HG03469 (cell line): ENCODE data around the gene ALDH1A2.
"Not testable (repeated sequence)": the region's sequence is repeated elsewhere in the genome, so short reads cannot be mapped to it uniquely, and the experiment has no call there.

Source experiments
- ATAC-seq: cut with Tn5 transposase; IDR thresholded peaks from one replicate; pipeline ENCODE4 v1.9.1; 2021; ENCODE audit warnings: mild to moderate bottlenecking, moderate library complexity, moderate number of reproducible peaks; ENCODE audit not compliant: unreplicated experiment

ALDH1A2 gene

DNA sequence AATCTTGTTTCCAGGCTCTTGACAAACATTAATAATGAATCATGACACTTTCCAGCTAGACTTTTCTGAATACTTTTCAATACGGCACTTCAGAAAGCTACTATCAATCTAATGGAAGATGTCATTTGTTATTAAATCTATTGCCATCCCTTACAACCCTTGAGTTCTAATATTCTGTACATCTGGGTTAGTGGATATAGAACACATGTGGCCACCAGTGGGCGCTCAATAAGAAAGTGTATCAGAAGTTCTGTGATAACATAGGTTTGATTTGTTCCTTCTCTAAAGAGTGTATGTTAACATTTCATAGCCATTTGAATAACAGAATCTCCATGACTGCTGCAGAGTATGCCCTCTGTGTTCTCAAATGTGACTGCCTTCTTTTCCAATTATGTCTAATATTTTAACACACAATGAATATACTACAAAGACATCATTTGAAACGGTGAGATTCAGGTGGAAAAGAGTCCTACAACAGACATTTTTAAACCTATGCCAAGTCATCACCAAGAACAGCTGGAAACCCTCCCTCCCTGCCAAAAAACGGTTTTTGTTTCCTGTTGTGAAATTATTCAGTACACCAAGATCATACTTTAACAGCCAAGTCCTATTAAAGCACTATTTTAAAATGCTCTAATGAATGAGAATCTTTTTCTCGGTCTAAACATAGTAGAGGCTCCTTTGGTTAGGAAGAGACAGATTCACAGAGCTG lies 22.2 kb downstream of the ALDH1A2 start:
- no peak for ATAC-seq

- ATAC-seq: no peak
These were observed 23.5 kb downstream of the ALDH1A2 start for GRCh38 chr15:58042006-58042405.

DNA sequence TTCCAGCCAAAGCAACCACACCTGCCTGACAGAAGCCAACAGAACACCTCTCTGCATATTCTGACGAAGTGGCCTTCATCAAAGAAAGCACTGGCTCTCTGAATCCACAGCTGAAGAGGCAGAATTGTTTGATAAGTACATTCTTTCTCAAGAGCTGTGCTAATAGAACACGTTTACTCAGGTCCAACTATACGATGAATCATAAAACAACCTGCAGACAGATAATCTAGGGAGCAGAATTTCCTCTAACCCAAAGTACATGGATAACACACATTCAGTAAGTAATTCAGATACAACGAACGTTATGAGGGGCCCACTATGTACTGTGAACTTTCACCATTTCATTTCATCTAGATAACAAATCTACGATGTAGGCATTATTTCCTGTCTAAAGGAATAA lies 25.4 kb downstream of the ALDH1A2 start:
- no peak for ATAC-seq

DNA sequence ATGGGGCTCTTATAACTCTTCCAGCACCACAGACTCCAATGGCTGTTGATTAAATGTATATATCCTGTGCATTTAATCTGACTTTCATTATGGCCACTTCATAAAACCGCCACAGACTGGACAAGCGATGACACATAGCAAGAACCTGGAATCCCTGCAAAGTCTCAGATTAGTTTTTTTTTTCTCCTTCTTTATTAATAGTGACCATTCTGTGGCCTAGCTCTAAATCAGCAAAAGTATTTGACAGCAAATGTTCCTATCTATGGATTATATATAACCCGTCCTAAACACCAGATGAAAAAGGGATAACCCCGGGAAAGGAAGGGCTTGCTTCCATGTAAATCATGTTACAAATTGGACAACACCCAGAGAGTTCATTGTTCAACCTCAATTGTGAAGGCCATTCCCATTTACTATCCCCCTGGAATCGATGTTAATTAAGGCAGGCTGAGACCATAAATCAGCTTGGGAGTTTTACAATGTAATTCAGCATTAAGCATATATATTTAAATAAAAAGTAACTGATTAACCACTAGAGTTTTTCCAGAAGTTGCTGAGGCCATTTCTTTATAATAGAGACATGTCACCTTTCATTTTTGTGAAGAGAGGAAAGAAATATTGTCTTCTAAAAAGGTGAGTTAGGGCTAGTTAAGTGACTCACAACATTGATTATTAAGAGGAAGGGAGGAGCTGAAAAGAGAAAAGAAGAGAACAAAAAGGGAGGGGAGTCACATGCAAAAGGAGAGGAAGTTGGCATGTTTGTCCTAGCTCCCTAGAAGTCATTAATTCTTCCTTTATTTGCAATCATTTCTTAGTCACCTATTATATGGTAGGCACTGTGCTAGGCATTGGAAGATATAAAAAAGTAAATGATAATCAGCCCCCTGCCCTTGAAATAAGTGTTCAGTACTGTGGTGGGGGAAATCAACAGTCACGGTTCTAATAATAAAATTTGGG lies 26.2 kb downstream of the ALDH1A2 start:
- no peak for ATAC-seq

DNA sequence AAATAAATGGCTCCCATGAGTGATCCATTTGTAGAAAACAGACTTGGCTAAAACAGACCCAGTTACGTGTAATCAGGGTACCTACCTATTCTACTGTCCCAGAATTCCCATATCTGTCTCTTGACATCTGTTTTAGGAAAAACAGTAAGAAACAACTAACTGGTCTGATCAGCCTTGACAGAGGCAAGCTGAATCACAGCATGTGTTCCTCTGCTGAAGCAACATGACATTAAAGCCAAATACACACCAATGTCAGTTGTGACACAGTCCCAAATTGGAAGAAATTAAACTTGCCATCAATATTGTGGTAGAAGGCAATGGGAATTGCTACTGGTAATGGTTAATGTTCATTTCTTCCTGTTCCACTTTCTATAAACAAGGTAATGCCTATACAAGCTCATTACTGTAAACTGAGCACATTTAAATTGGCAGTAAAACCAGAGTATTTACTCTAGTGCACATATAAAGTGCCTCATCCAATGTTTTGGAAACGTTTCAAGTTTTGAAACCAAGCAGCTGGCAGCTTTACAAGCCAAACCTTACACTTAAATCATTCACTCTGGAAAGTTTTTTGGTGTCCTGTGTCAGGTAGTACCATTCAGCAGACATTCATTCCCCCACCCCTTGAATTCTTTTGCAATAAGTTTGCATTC lies 27.0 kb downstream of the ALDH1A2 start:
- ATAC-seq: no peak

- ATAC-seq: no peak
These were observed 27.7 kb downstream of the ALDH1A2 start for GRCh38 chr15:58037723-58038301.

- ATAC-seq: no peak
These were observed 28.9 kb downstream of the ALDH1A2 start for GRCh38 chr15:58036579-58036978.

- ATAC-seq: not testable (repeated sequence)
These were observed 37.1 kb downstream of the ALDH1A2 start for GRCh38 chr15:58028392-58028791.

GRCh38 chr15:58026552-58026951 lies 39.0 kb downstream of the ALDH1A2 start:
- no peak for ATAC-seq

DNA sequence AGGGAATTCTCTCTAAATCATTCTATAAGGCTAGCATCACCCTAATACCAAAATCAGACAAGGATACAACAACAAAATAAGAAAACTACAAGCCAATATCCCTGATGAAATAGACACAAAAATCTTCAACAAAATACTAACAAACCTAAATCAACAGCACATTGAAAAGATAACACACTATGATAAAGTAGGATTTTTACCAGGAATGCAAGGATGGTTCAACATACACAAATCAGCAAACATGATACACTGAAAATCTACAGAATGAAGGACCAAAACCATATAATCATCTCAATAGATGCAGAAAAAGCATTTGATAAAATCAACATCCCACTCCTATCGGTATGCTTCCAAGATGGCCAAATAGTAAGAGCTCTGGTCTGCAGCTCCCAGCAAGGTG lies 39.5 kb downstream of the ALDH1A2 start:
- no peak for ATAC-seq

DNA sequence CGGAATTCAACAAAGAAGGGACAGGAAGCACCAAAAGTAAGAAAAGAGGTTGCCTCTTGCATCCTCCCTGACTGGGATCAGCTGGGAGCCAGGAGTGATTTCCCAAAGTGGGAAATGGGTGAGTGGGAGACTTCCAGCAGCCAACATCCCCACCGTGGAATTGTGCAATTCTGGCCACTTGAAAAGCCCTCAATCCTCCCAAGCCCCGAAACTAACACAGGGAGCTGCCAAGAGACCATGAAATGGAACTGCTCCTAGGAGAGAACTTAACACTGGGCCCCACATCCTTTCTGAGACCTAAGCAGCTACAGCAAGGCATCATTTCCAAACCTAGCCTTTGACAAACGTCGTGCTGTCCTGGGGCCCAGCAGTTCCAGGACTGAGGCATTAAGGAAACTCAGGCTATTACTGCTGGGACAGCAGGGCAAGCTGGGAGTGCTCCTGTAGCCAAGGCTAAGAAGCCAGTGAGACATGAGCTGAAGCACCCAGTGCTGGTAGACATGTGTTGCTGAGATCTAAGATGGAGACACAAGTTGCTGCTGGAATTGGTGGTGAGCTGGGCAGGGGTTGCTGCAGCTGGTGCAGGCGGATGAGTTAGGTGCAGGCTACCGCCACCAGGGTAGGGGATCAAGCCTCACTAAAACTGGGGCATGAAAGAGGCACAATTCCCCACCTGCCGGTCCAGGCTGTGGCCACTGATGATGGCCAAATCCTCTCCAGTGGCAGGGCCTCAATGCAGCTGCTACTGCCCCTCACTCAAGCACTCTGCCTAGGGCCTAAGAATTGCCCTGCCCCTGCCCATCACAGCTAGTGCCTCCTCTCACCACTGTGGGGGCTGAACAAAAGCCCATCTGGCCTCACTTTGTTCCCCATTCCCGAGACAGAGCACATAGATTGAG lies 43.9 kb downstream of the ALDH1A2 start:
- ATAC-seq: no peak

GRCh38 chr15:58019503-58020376 lies 45.8 kb downstream of the ALDH1A2 start:
- no peak for ATAC-seq

DNA sequence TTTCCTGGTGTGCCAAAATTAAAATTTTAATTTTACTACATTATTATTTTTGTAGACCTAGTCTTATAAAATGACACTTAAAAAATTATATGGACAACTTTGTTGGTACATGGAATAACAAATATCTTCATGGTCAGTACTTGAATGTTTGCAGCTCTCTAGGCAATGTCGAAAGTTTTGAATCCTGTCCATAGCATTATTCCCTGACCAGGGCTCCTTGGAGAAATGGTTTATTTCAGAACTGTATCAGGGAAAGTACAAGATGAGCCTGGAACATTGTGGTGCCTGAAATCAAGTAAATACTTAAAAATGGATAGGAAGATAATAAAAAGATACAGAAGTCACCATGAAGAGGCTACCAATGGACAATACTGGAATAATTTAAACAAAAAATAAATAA lies 47.6 kb downstream of the ALDH1A2 start:
- no peak for ATAC-seq

DNA sequence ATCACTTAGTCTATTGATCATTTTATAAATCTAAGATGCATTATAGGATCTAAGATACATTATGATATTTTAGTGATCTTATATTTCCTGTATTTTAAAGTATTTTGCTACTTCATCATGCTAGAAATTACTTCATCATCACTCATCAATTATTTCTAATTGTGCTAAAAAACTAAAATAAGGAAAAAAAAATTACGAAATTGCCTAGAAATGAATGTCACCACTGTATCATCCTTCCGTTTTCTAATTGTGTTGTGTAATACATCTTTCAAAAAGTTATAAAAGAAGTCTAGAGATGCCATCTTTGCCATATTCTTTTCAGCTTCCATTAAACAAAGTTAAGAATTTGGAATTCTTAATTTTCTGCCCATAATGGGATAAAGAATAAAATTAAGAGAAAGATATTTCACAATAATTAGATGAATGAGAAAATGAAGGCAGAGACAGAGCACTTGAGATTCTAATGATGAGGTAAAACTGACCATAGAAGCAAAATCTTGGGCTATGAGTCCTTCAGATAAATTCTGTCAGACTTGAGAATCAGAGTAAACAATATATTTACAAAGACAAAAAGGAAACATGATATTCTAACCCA lies 48.8 kb downstream of the ALDH1A2 start:
- ATAC-seq: no peak

DNA sequence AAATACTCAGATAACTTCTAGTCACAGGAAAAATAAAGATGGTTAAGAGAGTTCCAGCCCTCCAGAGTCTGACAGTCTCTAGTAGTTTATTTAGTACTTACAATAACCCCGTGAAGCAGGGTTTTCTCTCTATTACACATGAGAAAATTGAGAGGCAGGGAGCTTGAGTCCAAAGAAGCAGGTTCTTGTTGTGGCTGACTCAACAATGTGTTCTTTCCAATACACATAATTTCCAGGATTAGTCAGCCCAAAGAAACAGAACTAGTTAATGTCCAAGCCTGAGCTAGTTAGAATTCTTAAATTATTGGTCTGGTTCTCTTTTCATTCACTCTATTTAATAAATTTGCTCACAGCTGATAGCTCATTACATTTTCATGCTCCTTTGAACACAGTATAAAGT lies 49.9 kb downstream of the ALDH1A2 start:
- ATAC-seq: no peak

DNA sequence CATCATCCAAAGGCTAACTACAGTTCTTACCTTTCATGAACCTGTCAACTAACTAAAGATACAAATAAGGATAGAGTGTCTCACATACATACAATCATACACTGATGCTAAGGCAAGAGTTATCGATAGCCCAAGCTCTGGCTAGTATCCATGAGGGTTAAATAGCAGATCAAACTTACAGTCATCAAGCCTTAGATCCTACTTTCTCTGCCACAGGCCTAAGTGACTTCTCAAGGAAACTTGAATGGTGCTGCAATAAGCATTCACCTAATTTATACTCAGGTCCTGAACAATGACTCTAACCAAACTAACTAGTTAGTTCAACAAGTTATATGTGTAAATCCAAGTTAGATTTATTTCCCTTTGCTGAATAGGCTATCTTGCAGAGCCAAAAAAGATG lies 51.0 kb downstream of the ALDH1A2 start:
- ATAC-seq: no peak

- no peak for ATAC-seq
These were observed 51.5 kb downstream of the ALDH1A2 start for GRCh38 chr15:58014040-58014439.

- no peak for ATAC-seq
These were observed 54.5 kb downstream of the ALDH1A2 start for GRCh38 chr15:58010983-58011382.

DNA sequence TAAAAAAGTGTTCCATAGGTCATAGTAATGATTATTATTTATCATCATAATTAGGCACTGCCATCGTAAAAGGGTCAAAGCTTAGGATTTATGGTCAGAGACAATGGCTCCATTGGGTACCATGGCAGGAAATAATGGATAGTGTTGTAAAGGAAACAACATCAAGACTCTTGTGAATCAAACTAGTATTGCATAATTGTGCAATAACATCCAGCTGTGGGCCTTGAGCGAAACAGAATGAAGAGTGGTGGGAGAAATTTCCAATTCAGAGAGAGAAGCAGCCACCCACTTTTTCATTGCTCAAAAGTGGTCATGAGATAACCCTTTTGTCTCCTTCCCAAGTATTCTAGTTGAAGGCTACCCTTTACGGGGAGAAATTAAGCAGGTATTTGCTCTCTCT lies 61.7 kb downstream of the ALDH1A2 start:
- no peak for ATAC-seq
